Gastroesophageal sphincter (tissue), 4 donors: ENCODE results near the gene PLBD2. TPM values are rescaled to one million over a fixed set of nuclear protein-coding genes. Genes with fewer than 3 reads are reported as not detected.

Experiments
- ATAC-seq: fragments of 150-250 bp; one replicate; pipeline ENCODE4 v1.9.1; 2016; ENCODE audit warnings: mild to moderate bottlenecking, moderate library complexity
- H3K27ac ChIP-seq, 4 donors: fragments of 200-600 bp; sonication (generic) in 3 of 4; 1 replicate in 3 of 4; 2 replicates in 1 of 4; pipeline ENCODE4 v1.5.1; 2016 to 2019
- H3K27me3 ChIP-seq: fragments of 200-600 bp; sonication (generic); one replicate; pipeline ENCODE4 v1.5.1; 2019
- H3K36me3 ChIP-seq, 2 donors: fragments of 200-600 bp; sonication (generic); one replicate each; pipeline ENCODE4 v1.5.1; 2019; ENCODE audit warnings: control low read depth in 1 of 2
- H3K4me1 ChIP-seq, 3 donors: fragments of 200-600 bp; sonication (generic); 1 replicate in 2 of 3; 2 replicates in 1 of 3; pipeline ENCODE4 v1.5.1; 2016 to 2019; ENCODE audit warnings: control low read depth in 2 of 3
- H3K4me3 ChIP-seq, 2 donors: fragments of 200-600 bp; sonication (generic); one replicate each; pipeline ENCODE4 v1.5.1; 2019; ENCODE audit warnings: mild to moderate bottlenecking in 1 of 2, moderate library complexity in 1 of 2
- H3K9me3 ChIP-seq, 3 donors: fragments of 200-600 bp; sonication (generic); one replicate each; pipeline ENCODE4 v1.5.1; 2017 to 2019; ENCODE audit warnings: control low read depth in 2 of 3
- EP300 ChIP-seq: sonication (generic); formaldehyde crosslinking; IDR thresholded peaks from one replicate; pipeline ENCODE4 v1.6.1; 2017; ENCODE audit warnings: antibody characterized with exemption, mild to moderate bottlenecking
- POLR2A ChIP-seq, 2 donors: fragments of 450-650 bp; IDR thresholded peaks; one replicate each; pipeline ENCODE4 v1.6.1; 2017; ENCODE audit warnings: antibody characterized with exemption in 2 of 2, mild to moderate bottlenecking in 2 of 2, moderate library complexity in 1 of 2
- POLR2AphosphoS5 ChIP-seq: sonication (generic); formaldehyde crosslinking; IDR thresholded peaks from one replicate; pipeline ENCODE4 v1.6.1; 2017; ENCODE audit warnings: antibody characterized with exemption
- WGBS, 2 donors: methylation state at CpG; one replicate each; pipeline ENCODE4 v1.1.5; 2018; ENCODE audit warnings: low coverage in 1 of 2; 5-methylcytosine and 5-hydroxymethylcytosine counted together
- total RNA-seq, 4 donors: library from RNA; depleted of rRNA; stranded (reverse); fragments of >200 nt; gene quantifications; one replicate each; pipeline ENCODE4 v1.1.0, GENCODE V29; 2016
- TF ChIP-seq, protein P1 (sequence below), 4 experiments: fragments of 200-600 bp in 2 of 4; fragments of 450-650 bp in 2 of 4; sonication (generic) in 1 of 4; IDR thresholded peaks; one replicate each; pipeline ENCODE4 v1.5.1; 2017 to 2019; ENCODE audit warnings: antibody characterized with exemption in 4 of 4, mild to moderate bottlenecking in 2 of 4, moderate library complexity in 2 of 4

The PLBD2 gene
- total RNA-seq, 4 donors from 2014 or later, result 23.1 to 54.4 (median 31.3) TPM

DNA sequence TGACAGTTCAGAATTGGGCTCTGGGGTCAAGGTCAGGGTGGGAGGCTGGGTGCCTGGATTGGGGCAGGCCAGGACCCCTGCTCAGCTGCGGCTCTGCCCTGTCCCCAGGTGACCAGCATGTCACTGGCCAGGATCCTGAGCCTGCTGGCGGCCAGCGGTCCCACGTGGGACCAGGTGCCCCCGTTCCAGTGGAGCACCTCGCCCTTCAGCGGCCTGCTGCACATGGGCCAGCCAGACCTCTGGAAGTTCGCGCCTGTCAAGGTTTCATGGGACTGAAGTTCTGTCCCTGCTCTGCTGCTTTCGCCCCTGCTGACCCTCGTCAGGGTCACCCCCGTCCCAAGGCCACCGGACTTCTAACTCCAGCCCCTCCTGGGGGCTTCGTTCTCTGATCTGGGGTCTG lies 30.0 kb downstream of the PLBD2 start:
- H3K4me1 ChIP-seq, result no peaks in the 10 kb centered on the region
- no peak for ATAC-seq
- H3K27me3 ChIP-seq, result no peaks in the 10 kb centered on the region
- no peak overlapping the region for H3K27ac ChIP-seq
- H3K4me3 ChIP-seq, result no peak overlapping the region
- H3K9me3 ChIP-seq, result no peaks in the 10 kb centered on the region
- H3K36me3 ChIP-seq, result peaks cover 0 to 88% of the 10 kb centered on the region in 2 donors
- no peak for TF ChIP-seq POLR2AphosphoS5
- TF ChIP-seq EP300, result no peak
- 94 to 100% methylated on average over 3 to 4 of the region's 14 CpGs for WGBS, 2 donors

DNA sequence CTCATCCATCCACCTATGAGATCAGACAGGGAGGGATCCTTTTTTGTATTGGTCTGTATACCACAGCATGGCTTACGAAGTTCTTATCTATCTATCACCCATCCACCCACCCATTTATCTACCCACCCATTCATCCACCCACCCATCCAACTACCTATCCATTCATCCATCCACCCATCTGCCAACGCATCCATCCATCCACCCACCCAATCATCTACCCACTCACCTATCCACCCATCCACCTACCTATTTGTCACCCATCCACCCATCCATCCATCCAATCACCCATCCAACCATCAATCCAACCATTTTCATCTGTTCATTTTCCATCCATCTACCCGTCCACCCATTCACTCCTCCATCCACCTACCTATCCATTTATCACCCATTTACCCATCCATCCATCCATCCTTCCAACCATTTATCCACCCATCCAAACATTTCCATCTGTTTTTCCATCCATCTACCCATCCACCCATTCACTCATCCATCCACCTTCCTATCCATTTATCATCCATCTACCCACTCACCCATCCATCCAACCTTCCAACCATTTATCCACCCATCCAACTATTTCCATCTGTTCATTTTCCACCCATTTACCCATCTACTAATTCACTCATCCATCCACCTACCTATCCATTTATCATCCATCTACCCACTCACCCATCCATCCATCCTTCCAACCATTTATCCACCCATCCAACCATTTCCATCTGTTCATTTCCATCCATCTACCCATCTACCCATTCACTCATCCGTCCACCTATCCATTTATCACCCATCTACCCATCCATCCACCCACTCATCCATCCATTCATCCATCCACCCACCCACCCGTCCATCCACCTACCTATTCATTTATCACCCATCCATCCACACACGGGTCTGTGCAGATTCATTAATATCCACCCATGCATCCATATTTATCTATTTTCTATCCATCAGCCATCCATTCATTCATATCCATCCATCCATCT lies 32.0 kb downstream of the PLBD2 start:
- H3K27me3 ChIP-seq, result no peaks in the 10 kb centered on the region
- no peak for ATAC-seq
- H3K36me3 ChIP-seq, result peaks cover 0 to 68% of the 10 kb centered on the region in 2 donors
- TF ChIP-seq POLR2AphosphoS5, result no peak
- TF ChIP-seq, protein P1, sequence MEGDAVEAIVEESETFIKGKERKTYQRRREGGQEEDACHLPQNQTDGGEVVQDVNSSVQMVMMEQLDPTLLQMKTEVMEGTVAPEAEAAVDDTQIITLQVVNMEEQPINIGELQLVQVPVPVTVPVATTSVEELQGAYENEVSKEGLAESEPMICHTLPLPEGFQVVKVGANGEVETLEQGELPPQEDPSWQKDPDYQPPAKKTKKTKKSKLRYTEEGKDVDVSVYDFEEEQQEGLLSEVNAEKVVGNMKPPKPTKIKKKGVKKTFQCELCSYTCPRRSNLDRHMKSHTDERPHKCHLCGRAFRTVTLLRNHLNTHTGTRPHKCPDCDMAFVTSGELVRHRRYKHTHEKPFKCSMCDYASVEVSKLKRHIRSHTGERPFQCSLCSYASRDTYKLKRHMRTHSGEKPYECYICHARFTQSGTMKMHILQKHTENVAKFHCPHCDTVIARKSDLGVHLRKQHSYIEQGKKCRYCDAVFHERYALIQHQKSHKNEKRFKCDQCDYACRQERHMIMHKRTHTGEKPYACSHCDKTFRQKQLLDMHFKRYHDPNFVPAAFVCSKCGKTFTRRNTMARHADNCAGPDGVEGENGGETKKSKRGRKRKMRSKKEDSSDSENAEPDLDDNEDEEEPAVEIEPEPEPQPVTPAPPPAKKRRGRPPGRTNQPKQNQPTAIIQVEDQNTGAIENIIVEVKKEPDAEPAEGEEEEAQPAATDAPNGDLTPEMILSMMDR (IDR thresholded peaks at IDR 0.05), result no peak
- no peak for TF ChIP-seq EP300
- TF ChIP-seq POLR2A (IDR thresholded peaks at IDR 0.05), result no peak
- H3K4me3 ChIP-seq, result no peak overlapping the region
- WGBS, 2 donors, result 93 to 96% methylated on average over 6 of the region's 6 CpGs
- no peak overlapping the region for H3K27ac ChIP-seq
- no peaks in the 10 kb centered on the region for H3K9me3 ChIP-seq
- H3K4me1 ChIP-seq, result no peaks in the 10 kb centered on the region

DNA sequence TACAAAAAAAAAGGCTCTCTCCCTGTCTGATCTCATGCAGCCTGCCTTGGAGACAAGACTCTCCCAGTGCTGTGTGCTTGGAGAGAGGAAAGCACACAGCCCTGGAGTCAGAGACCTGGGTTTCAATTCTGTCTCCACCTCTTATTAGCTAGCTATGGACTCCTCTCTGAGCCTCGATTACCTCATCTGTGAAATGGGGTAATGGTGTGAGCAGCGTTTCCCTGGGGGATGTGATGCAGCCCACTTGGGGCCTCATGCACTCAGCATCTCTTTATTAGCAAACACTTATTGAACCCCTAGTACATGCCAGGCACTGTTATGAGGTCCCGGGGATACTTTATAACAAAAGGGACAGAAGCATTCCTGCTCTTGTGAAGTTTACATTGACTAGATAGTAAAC lies 32.8 kb downstream of the PLBD2 start:
- peaks cover 0 to 60% of the 10 kb centered on the region in 2 donors for H3K36me3 ChIP-seq
- no peaks in the 10 kb centered on the region for H3K27me3 ChIP-seq
- H3K9me3 ChIP-seq, result no peaks in the 10 kb centered on the region
- WGBS, 2 donors, result 90 to 96% methylated on average over 2 to 3 of the region's 3 CpGs
- TF ChIP-seq EP300 (no peak), POLR2A (IDR thresholded peaks at IDR 0.05) (no peak)
- TF ChIP-seq, protein P1 (IDR thresholded peaks at IDR 0.05), result no peak
- no peak overlapping the region for H3K4me3 ChIP-seq
- no peaks in the 10 kb centered on the region for H3K4me1 ChIP-seq
- no peak overlapping the region for H3K27ac ChIP-seq
- ATAC-seq, result no peak

DNA sequence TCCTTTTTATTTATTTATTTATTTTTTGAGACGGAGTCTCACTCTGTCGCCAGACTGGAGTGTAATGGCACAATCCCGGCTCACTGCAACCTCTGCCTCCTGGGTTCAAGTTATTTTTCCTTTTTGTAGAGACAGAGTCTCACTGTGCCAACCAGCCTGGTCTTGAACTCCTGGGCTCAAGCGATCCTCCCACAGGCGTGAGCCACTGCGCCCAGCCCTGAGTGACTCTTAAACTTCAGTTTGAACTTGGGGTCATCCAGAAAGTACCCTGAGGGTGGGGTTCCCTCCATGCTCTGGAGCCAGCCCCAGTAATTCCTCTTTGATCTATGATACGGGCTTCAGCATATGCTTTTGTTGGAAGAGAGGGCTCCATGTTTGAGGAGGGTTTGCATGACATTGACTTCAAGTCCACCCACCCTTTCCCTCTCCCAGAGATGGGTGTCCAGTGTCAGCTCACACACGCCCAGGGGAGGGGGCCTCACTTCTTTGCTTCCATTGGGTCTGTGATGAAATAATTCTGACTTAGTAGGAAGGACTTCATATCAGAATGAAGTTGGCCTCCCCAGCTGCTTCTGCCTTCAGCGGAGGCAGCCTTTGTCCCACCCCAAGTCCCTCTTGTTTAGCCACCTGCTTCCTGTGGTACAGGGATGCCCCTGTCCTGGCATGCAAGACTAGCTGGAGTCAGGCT lies 33.4 kb downstream of the PLBD2 start:
- peaks cover 0 to 54% of the 10 kb centered on the region in 2 donors for H3K36me3 ChIP-seq
- no peak overlapping the region for H3K4me3 ChIP-seq
- no peak overlapping the region for H3K27ac ChIP-seq
- H3K27me3 ChIP-seq, result no peaks in the 10 kb centered on the region
- WGBS, 2 donors, result 88 to 100% methylated on average over 1 to 8 of the region's 9 CpGs
- TF ChIP-seq POLR2A (IDR thresholded peaks at IDR 0.05), result no peak
- TF ChIP-seq EP300, result no peak
- TF ChIP-seq, protein P1 (IDR thresholded peaks at IDR 0.05), result no peak
- TF ChIP-seq POLR2AphosphoS5, result no peak
- no peak for ATAC-seq
- H3K4me1 ChIP-seq, result no peaks in the 10 kb centered on the region
- H3K9me3 ChIP-seq, result no peaks in the 10 kb centered on the region

DNA sequence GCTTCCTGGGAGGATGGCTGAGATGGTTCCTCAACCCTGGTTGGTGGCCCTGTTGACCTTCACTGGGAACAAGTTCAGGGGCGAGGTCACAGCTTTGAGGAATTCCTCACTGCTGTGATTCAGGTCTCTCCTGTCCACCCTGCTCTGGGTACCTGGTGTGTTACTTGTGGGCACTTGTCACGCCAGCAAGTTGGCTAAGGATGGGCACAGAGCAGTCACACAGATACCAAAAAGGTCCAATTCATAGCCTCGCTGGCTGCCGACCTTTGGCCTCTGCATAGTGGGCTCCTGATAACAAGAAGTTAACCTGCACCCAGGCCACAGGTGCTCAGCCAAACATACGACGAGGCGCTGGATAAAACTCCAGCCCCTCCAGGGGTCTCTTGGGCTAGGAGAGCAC lies 34.1 kb downstream of the PLBD2 start:
- TF ChIP-seq, protein P1 (IDR thresholded peaks at IDR 0.05), result no peak
- TF ChIP-seq POLR2AphosphoS5 (no peak), POLR2A (IDR thresholded peaks at IDR 0.05) (no peak)
- no peak overlapping the region for H3K27ac ChIP-seq
- 80 to 89% methylated on average over 1 of the region's 7 CpGs for WGBS, 2 donors
- ATAC-seq, result no peak
- no peak overlapping the region for H3K4me3 ChIP-seq
- H3K36me3 ChIP-seq, result peaks cover 0 to 47% of the 10 kb centered on the region in 2 donors
- no peaks in the 10 kb centered on the region for H3K4me1 ChIP-seq
- H3K9me3 ChIP-seq, result no peaks in the 10 kb centered on the region
- peaks cover 6% of the 10 kb centered on the region for H3K27me3 ChIP-seq
